ENCODE results near the gene MLEC. TPM values are rescaled to one million over a fixed set of nuclear protein-coding genes. Genes with fewer than 3 reads are reported as not detected.

MLEC gene
- total and polyA plus RNA-seq, 2 of the 13 experiments (the other 11 are each of a cell fraction or from before 2014, with no cell fraction given): 49.8 to 156 TPM

DNA sequence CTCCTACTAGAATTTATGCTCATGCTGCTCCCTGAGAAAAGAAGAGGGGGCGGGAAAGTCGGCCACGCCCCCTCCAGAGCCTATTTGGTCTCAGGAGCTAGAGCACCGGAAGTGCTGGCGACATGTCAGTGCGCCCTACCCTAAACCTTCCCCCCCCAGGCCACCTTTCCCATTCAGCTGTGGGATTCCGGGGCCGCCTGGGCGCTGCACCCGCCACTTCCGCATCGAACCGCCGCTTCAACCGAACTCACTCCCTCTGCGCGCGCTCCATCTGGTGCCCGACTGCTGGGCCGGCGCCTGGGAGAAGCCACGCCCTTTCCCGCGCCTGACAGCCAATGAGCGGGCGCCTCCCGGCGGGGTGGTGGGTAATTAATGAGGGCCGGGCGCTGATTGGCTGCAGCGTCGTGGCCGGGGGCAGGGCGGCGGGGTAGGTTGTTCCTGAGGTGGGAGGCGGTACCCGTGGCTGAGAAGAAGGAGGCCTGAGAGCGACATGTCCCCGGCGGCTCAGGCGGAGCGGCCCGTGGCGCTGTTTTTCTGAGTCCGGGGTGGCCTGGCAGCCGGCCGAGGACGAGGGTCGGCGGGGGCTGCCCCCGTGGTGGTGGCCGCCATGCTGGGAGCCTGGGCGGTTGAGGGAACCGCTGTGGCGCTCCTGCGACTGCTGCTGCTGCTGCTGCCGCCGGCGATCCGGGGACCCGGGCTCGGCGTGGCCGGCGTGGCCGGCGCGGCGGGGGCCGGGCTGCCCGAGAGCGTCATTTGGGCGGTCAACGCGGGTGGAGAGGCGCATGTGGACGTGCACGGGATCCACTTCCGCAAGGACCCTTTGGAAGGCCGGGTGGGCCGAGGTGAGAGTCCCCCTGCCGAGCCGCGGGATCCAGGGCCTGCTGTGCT, at the start of gene MLEC (continued):
- TF ChIP-seq ZNF318 (CRISPR knock-in tag; IDR thresholded peaks at IDR 0.05) (no peak; the same call in 1 of the 2 replicates), CHD4 (IDR thresholded peaks at IDR 0.05; ENCODE audit: borderline replicate concordance, low read length) (no peak), NKX3-1 (CRISPR knock-in tag; IDR thresholded peaks at IDR 0.05) (peak; percentile 24; the same call in 1 of the 2 replicates), MTA1 (CRISPR knock-in tag; IDR thresholded peaks at IDR 0.05; ENCODE audit: borderline replicate concordance) (0 out of 2 replicates have a peak, but pooled peaks have one; percentile 6), STAT6 (CRISPR knock-in tag; IDR thresholded peaks at IDR 0.05; ENCODE audit: borderline replicate concordance) (peak; percentile 73; the same call in 1 of the 2 replicates), SRF (IDR thresholded peaks at IDR 0.05; ENCODE audit: low read depth, low read length) (no peak; the same call in 1 of the 2 replicates), ZNF737 (CRISPR knock-in tag; IDR thresholded peaks at IDR 0.05; ENCODE audit: borderline replicate concordance) (no peak), ZNF577 (CRISPR knock-in tag; IDR thresholded peaks at IDR 0.05; ENCODE audit: borderline replicate concordance, low read depth) (no peak), ZNF326 (CRISPR knock-in tag; IDR thresholded peaks at IDR 0.05; ENCODE audit: borderline replicate concordance) (no peak), CC2D1A (CRISPR knock-in tag; IDR thresholded peaks at IDR 0.05) (peak; percentile 39; the same call in 1 of the 2 replicates), GRHL1 (CRISPR knock-in tag; conservative IDR thresholded peaks at IDR 0.05) (no peak)
- TF ChIP-seq, protein P1, sequence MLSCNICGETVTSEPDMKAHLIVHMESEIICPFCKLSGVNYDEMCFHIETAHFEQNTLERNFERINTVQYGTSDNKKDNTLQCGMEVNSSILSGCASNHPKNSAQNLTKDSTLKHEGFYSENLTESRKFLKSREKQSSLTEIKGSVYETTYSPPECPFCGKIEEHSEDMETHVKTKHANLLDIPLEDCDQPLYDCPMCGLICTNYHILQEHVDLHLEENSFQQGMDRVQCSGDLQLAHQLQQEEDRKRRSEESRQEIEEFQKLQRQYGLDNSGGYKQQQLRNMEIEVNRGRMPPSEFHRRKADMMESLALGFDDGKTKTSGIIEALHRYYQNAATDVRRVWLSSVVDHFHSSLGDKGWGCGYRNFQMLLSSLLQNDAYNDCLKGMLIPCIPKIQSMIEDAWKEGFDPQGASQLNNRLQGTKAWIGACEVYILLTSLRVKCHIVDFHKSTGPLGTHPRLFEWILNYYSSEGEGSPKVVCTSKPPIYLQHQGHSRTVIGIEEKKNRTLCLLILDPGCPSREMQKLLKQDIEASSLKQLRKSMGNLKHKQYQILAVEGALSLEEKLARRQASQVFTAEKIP (CRISPR knock-in tag; IDR thresholded peaks at IDR 0.05; ENCODE audit: borderline replicate concordance): no peak
